Measurements from ENCODE around the gene PHACTR1. TPM values are rescaled to one million over a fixed set of nuclear protein-coding genes. Genes with fewer than 3 reads are reported as not detected.

PHACTR1 gene
- polyA plus RNA-seq, 1 of the 3 experiments (the other 2 are of a cell fraction), result 0.12 TPM

GRCh38 chr6:13308332-13308731 is 591.8 kb downstream of the PHACTR1 start:
- no peak overlapping the region for H3K9ac ChIP-seq
- CTCF ChIA-PET, result interaction anchor here (1.5 kb wide), 1 partner anchor 397 kb away, joined by 6 read pairs; no protein-coding TSS in a partner anchor

More at GRCh38 chr6:13308332-13308731, 591.8 kb downstream of the PHACTR1 start:
- WGBS (ENCODE audit: low lambda C conversion rate), result 94% methylated on average over 1 of the region's 1 CpG
- Histone ChIP-seq H3K9me2 (no peaks in the 10 kb centered on the region), H2AFZ (ENCODE audit: low read depth) (no peak overlapping the region), H3K79me2 (ENCODE audit: insufficient read depth) (no peaks in the 10 kb centered on the region), H3K27ac (ENCODE audit: low read depth in 2 of 2, low read length in 1 of 2) (no peak overlapping the region; a peak in 1 of 4 replicates), H3K27me3 (ENCODE audit: insufficient read depth) (no peaks in the 10 kb centered on the region), H3K9me3 (no peaks in the 10 kb centered on the region), H3F3A (replicated peaks; ENCODE audit: insufficient read depth) (peaks cover 12% of the 10 kb centered on the region), H3K4me1 (ENCODE audit: control insufficient read depth in 1 of 2, insufficient read depth in 2 of 2, low read depth in 1 of 2, low read length in 1 of 2) (peaks cover 0 to 14% of the 10 kb centered on the region in 2 experiments; a peak in 2 of 4 replicates), H3K4me2 (no peak overlapping the region), H4K20me1 (ENCODE audit: insufficient read depth) (no peaks in the 10 kb centered on the region), H3K4me3 (ENCODE audit: low read depth in 2 of 2, low read length in 1 of 2) (no peak overlapping the region), H3K36me3 (replicated peaks in 1 of 2; ENCODE audit: control insufficient read depth in 1 of 2, insufficient read depth in 2 of 2, low read length in 1 of 2) (peaks cover 38 to 80% of the 10 kb centered on the region in 2 experiments)
- POLR2A ChIA-PET, result no interaction called here
- TF ChIP-seq ELF1 (IDR thresholded peaks at IDR 0.05) (no peak), MAX (IDR thresholded peaks at IDR 0.05; ENCODE audit: low read depth) (no peak), USF1 (IDR thresholded peaks at IDR 0.05; ENCODE audit: borderline replicate concordance, low read depth) (no peak), ZBTB33 (IDR thresholded peaks at IDR 0.05; ENCODE audit: borderline replicate concordance, low read depth) (no peak), POLR2AphosphoS5 (IDR thresholded peaks at IDR 0.05; ENCODE audit: low read depth, low read length) (no peak), FOSL2 (IDR thresholded peaks at IDR 0.05; ENCODE audit: borderline replicate concordance, low read depth) (no peak), PBX3 (IDR thresholded peaks at IDR 0.05) (no peak), EP300 (IDR thresholded peaks at IDR 0.05; ENCODE audit: borderline replicate concordance in 1 of 2, low read depth in 1 of 2, low read length in 1 of 2) (no peak)
- no peak for DNase-seq

All from SK-N-SH (cell line).